ENCODE measurements around the gene CACNG6.
"Not testable (repeated sequence)": the region's sequence is repeated elsewhere in the genome, so short reads cannot be mapped to it uniquely, and the experiment has no call there.

Gene CACNG6, protein sequence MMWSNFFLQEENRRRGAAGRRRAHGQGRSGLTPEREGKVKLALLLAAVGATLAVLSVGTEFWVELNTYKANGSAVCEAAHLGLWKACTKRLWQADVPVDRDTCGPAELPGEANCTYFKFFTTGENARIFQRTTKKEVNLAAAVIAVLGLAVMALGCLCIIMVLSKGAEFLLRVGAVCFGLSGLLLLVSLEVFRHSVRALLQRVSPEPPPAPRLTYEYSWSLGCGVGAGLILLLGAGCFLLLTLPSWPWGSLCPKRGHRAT

DNA sequence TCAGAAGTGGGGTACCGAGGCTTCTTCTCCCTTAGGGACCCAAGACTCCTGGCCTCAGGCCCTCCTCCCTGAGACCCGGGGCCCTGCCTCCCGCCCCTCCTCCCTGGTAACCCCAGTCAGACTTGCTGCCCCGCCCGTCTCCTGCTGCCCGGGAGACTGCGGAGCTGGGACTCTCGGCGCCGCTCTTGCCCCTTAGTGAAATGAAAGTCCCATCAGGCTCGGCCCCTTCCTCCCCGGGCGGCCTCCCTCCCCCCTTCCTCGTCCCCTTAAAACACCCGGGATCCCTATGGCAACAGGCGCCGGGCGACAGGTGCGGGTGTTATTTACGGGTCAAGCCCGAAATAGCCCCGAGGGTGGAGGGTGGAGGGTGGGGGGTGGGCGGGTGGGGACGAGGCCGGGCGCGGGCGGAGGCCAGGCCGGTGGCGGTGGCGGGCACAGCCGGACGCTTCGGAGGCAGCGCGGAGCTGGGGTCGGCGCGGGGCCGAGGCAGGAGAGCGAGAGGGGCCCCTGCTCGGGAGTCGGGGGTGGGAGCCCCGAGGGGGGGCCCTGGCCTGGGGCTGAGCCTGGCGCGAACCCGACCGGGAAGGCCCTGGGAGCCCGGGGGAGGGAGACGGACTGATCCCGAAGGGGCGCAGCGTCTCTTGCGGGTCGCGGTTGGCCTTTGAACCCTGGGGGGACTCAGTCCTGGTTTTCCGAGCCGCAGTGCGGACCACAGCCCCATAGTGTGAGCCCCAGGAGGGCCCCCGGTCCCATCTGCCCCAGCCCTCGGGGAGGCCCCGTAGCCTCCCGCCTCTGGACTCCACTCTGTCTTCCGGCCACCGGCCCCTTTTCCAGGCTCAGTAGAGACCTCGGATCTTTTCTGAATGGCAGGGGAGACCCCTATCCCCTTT, at the start of gene CACNG6:
TSS of gene CACNG6 (plus strand) at position 414 of the 890 bp plus-strand sequence. CDS start 1,241 bp downstream, outside the sequence.
- DNase-seq, result no peak

DNA sequence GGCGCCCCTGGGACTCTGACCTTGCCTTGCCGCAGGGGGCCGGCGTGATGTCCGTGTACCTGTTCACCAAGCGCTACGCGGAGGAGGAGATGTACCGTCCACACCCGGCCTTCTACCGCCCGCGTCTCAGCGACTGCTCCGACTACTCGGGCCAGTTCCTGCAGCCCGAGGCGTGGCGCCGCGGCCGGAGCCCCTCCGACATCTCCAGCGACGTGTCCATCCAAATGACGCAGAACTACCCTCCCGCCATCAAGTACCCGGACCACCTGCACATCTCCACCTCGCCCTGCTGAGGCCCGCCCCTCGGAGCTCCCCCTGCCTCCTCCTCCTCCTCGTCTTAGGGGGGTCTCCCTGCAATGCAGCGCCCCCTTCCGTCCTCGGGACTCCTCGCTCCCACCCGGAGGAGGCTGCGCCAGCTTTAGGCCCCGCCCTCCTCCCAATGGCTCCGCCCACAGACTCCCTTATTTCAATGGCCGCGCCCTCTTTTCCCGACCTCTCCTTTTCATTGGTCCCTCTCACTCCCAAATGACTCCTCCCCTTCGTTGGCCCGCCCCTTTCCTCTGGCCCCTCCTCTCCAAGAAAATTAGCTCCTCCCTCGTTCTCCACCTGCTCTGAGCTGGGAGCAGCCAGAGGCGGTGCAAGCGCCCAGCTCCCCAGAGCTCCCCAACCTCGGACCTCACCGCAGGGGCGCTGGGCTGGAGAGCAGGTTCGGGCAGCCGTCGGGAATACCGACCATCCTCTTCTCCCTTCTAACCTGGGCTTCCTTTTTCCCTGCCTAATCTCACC, 49.2 kb upstream of the CACNG6 start:
- no peak for DNase-seq

DNA sequence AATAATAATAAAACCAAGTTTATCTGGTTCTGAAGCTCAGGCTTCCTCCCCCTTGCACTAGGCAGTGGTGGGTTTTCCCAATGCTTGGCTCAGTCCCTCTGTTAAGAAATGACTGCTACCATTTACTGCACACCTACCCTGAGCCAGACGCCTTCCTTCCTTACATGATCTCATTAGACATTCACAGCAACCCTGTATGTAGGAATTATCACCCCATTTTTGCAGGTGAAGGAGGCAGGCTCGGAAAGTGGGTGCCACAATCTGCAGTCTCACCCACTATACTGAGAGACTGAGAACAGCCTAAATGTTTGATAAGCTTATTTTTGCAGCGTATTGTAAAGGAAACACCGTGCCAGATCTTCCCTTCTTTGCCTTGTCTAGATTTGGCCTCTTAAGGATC, 47.0 kb upstream of the CACNG6 start:
- DNase-seq, result no peak

DNA sequence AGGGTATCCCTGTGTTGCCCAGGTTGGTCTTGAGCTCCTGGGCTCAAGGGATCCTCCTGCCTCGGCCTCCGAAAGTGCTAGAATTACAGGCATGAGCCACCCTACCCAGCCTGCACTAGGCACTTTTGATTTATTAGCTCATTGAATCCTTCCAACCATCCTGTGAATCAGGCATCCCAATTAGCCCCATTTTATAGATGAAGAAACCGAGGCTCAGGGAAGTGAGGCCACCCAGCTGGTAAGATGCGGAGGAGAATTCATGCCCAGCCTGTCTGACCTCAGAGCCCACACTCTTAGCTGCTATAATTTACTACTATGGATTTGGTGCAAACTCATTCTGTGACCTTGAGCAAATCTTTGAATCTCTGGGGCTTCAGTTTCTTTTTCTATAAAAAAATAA, 46.5 kb upstream of the CACNG6 start:
- DNase-seq, result no peak

DNA sequence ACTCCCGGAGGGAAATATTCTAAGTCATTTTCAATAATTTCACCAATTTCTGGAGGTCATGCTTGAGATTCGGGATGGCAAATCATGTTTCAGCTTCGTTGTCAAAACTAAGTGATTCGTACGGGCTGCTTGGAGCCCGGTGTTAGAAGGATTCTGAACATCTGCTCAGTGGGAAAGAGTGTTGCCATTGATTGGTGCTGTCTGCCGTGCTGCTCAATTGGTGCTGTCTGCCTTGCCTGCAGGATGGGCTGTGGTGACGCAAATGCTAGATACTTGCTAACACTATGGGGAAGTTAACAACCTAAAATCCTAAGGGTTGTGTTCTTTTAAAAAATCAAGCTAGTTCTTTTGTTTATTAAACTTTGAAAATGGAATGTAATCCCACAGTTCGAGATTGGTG, 46.0 kb upstream of the CACNG6 start:
- no peak for DNase-seq

DNA sequence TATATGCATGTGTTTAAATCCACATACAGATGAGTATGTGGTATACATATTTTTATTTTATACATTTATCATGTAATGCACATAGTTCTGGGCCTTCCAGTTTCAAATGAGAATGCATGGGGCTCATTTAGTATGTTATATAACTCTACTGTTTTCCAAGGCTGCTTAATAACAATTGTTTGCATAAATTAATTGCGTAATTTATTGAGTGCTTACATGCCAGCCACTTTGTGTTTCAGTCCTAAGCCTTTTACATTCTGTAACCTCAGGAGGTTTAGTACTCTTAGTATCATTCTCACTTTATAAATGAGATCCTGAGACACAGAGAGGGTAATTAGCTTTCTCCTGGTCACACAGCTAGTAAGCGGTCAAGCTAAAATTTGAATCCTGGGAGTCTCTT, 45.4 kb upstream of the CACNG6 start:
- DNase-seq, result no peak

DNA sequence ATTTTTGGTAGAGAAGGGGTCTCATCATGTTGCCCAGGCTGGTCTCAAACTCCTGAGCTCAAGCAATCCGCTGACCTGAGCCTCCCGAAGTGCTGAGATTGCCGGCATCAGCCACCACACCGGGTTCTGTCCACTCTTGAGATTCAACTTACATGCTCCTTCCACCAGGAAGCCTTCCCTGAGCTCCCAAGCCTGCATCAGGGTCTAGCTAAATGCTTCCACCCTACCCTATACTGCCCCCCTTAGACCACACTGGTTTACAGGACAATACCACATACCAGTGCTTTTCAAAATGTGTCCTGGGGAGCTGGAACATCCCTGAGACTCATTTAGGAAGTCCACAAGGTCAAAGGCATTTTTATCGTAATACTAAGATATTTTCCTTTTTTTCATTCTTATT, 43.8 kb upstream of the CACNG6 start:
- DNase-seq, result no peak

DNA sequence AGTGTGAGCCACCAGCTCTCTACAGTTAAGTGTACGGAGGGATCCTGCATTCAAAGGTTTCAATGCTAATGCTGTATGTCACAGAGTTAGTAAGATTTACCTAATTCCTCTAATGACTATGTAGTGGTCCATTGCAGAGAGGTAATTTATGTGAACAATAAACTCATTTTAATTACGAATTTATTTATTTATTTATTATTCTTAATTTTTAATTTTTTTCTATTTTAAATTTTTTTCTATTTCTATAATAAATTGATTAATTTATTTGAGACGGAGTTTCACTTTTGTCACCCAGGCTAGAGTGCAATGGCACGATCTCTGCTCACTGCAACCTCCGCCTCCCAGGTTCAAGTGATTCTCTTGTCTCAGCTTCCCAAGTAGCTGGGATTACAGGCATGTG, 42.8 kb upstream of the CACNG6 start:
- not testable (repeated sequence) for DNase-seq

DNA sequence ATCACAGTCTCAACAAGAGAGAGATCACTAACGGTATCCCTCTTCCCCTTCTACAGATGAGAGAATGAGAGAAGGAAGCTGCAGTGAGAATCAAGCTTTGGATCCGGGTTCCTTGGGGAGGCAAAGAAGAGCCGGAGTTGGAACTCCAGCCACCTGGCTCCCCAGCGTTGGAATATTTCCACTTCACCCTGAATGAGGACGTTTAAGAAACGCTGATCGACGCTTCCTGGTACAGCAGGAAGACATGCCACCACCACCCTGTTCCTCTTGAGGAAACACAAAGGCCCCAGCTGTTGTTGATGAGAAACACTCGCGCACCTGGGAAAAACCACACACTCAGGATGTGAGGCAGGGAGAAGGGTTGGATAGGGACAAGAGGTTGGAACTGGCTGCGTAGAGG, 40.0 kb upstream of the CACNG6 start:
- DNase-seq, result no peak

DNA sequence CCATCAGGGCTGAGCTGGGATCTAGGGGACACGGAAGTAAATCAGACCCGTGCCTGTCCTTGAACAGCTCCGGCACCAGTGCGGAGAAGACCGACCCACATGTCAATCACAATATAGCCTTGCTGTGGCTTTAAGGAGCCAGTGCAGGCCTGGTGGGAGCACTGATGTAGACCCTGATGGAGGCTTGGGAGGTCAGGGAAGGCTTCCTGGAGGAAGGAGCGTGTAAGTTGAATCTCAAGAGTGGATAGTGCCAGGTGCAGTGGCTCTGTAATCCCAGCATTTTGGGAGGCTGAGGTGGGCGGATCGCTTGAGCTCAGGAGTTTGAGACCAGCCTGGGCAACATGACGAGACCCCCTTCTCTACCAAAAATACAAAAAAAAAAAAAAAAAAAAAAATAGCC, 39.5 kb upstream of the CACNG6 start:
- DNase-seq, result no peak

DNA sequence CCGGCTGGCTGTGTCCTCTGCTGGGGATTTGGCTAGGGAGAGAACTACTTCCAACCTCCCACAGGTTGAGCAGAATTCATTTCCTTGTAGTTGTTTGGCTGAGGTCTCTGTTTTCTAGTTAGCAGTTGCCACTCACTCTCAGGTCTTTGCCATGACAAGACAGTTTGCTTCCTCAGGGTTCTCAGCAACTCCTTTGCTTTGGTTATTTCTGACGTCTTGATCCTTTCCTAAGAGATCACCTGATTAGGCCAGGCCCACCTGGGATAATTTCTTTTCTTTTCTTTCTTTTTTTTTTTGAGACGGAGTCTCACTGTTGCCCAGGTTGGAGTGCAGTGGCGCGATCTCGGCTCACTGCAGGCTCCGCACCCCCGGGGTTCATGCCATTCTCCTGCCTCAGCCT, 38.1 kb upstream of the CACNG6 start:
- DNase-seq, result no peak

DNA sequence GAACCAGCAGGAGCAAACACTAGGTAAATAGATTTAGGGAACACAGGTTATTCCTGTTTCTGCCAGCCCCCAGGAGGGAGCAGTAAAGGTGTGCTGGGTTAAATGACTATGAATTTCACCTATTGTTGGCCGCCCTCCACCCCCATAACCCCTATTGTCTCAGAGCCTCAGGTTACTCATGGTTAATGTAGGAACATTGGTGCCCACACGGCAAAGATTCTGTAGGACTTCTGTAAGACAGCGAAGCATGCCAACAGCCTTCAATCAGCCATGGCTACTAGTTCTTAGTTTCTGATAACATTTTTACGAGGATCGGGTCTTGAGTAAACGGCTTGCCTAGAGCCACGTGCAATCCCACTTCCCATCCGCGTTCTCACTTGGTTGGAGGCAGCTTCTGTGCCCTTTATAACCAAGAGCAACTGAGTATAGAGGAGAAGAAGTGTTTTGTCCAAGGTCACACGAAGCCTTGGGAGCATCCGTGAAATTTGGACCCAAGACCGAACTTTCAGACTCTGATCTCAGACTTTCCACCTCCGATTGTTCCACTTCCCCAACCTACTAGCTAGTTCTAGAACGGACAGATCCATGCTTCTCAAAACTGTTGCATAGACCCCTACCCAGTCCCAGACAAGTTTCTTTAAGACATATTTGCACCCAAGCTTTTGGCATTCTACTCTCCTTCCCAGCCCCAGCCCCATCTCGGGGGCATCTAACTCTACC, 33.8 kb upstream of the CACNG6 start:
- DNase-seq, result no peak

DNA sequence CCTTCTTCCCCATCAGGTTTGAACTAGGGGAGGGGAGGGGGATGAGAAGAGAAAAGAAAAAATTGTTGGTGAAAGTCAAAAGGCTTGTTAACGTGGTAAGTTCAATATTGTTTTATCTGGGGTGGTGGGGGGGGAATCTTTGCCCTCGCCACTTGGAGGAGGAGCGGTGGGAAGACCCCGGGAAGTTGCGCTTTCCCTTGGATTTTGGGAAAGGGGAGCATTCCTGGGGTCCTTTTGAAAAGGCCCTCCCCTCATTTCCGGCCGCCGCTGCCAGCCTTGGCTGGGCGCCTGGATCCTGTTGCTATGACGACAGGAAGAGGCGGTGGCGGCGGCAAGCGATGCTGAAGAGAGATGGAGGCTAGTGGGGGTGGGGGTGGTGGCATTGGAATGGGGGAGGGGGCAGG, 33.3 kb upstream of the CACNG6 start:
- no peak for DNase-seq

DNA sequence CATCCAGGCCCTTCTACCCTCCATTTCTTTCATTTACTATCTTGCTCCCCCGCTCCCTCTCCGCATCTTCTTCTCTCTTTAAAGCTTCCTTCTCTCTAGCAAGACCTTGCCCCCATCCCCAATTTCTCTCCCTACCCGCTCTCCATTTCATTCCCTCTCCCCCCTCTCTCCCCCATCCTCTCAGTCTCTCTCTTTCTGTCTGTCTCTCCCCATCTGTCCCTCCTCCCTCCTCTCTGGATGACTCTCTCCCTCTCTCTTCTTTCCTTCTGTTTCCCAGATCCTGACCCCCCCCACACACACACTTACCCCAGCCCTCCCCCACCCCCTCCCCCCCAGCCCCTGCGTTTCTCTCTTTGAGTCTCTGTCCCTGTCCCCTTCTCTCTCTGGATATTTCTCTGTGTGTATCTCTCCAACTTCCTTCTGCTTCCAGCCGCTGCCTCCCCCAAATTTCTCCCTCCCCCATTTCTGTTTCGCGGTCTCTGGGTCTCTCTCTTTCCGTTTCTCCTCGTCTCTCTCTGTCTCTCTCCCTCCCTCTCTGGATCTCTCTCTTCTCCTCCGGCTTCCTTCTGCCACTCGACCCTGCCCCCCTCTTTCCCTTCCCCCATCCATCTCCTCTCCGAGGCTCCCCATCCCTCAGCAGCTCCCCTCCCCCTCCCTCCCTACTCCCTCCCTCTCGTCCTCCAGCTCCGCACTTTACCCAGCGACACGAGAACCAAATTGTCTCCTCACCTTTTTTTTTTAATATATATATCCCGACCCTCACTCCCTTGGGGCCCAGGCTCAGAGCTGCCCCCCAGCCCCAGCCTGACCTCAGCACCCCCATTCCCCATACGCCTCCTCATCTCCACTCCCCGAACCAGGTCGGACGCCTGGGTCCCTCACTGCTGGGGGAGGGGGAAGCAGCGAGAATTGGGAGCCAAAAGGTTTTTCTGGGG, 32.3 kb upstream of the CACNG6 start:
- no peak for DNase-seq

DNA sequence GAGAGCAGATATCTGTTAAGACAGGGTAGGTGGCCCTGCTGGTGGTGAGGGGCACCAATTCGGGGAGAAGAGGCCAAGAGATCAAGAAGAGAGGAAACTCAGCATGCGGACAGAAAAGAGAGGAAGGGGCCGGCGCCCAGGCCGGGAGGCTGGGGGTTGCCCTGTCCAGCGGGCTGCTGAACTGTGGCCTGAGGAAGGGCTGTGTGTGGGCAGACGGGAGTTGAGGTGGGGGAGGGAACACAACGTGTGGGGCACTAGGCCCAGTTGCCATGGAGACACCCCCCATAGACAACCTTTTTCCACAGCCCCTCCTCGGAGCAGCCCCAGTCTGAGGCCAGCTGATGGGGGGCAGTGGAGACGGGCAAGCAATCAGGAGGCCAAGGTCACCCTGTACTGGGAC, 31.2 kb upstream of the CACNG6 start:
- DNase-seq, result no peak

DNA sequence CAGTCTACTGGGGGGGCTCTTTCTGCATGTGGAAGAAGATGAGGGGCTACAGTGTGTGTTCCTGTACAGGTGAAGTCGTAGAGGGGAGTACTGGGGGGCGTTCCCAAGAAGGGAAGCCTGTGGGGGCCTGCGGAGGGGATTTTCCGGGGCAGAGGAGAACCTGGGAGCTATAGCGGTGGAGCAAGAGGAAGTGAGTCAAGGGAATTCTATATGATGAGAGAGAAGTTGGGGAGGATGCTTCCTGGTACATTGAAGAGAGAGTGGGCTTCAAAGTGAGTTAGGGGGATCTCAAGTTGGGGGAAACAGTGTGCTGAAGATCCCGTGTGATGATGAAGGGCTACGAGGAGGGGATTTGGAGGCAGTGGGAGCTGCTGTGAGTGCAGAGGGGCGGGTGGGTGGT, 30.6 kb upstream of the CACNG6 start:
- DNase-seq, result no peak

DNA sequence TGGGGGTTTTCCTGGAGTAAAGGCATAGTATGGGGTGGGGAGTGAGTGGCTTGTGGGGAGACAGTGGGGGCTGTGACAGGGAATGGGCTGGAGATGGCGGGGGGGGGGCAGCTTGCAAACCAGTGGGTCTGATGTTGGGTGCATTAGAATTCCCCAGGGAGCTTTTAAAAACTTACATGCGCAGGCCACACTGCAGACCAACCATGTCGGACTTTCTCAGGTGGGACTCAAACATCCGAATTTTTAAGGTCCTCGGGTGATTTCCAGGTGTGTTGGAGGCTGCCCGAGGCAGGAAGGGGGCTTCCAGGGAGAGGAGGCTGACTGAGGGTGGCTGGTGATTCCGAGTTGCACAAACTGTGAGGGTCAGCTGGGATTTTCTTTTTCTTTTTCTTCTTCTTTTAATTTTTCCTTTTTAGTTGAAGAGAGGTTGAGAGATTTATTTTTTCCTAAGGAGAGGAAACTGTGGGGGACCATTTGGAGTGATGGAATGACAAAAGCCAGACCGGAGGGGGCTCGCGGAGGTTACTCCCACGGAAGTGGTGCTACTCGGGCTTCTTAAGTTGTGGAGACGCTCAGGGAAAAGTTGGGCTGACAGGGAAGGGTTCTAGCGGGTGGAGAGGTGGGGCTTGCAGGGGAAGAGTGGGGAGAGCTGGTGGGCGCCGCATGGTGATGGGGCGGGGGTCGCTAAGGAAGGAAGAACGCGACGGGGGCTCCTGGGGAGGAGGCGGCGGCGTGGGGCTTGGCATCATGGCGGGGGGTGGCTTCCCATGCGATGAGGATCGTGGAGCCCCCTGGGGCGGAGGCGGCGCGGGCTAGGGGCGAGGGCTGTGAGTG, 29.7 kb upstream of the CACNG6 start:
- no peak for DNase-seq

DNA sequence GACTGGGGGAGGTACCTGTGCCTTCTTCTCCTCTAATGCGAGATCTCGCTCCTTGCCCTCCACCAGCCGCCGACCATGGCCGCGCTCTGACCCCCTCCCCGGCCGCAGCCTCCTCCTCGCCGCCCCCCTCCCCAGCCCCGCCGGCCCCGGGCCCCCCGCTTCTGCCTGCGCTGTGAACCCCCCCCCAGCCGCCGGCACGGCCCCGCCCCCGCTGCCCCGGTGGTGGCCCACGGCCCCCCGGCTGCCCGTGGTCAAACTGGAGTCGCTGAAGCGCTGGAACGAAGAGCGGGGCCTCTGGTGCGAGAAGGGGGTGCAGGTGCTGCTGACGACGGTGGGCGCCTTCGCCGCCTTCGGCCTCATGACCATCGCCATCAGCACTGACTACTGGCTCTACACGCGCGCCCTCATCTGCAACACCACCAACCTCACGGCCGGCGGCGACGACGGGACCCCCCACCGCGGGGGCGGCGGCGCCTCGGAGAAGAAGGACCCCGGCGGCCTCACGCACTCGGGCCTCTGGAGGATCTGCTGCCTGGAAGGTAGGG, 28.5 kb upstream of the CACNG6 start, which contains the start of gene CACNG8:
TSS of gene CACNG8 (plus strand) at position 51 of the 545 bp plus-strand sequence.
- DNase-seq, result no peak

DNA sequence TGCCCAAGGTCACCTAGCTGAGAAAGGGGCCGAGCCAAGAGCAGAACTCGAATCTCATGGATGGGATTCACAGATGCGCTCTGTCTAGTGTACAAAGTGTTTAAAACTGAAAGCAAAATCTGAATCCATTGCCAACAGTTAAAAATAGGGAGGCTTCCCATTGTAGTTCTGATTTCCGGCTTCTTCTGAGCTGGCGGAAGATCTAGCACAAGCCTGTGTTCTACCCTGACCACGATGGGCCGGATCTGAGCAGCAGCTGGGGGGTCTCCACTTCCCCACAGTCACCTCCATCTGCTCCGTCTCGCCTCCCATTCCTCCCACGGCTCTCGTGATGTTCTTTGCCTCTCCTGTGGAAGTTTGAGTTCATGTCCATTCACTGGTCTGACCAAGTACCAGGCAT, 26.3 kb upstream of the CACNG6 start:
- no peak for DNase-seq

DNA sequence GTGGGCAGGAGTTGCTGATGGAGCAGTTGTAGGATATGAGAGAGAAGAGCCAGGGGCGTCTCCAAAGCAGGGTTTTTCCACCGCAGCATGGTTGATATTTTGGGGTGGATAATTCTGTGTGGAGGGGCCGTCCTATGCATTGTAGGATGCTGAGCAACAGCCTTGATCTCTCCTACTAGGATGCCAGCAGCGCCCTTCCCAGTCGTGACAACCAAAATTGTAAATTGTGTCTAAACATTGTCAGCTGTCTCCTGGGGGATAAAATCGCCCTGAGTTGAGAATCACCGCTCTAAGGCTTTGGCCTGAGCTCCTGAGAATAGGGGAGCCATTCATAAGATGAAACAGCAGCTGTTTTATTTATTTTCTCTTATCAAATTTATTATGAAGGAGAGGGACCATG, 24.5 kb upstream of the CACNG6 start:
- DNase-seq, result no peak

Measured in NCI-H2107 (cell line).